Activated CD8-positive, alpha-beta memory T cell treated with anti-CD3 and anti-CD28 coated beads, Interleukin-2, amount 50 U/mL, for 4 hours (primary cell): ENCODE results near the gene RASA3.
A peak's percentile ranks its signal among the peaks of the same experiment; 100 is the strongest.
"Not testable (repeated sequence)": the region's sequence is repeated elsewhere in the genome, so short reads cannot be mapped to it uniquely, and the experiment has no call there.

Experiments used
- DNase-seq: peaks from one replicate; pipeline ENCODE4 v3.0.0-alpha.2; 2020

RASA3 gene

DNA sequence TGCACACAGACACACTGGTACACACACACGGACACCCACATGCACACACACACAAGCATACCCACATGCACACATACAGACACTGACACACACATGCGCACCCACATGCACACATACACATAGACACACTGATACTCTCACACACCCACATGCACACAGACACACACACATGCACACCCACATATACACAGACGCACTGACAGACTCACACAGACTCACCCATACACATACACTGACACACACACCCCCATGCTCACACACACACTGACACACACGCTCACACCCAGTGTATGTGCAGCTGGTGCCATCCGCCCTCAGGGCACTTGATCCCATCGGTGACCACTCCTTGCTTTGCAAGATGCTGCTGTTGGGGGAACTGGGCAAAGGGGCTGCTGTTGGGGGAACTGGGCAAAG is 9.7 kb upstream of the RASA3 start:
- DNase-seq: no peak

DNA sequence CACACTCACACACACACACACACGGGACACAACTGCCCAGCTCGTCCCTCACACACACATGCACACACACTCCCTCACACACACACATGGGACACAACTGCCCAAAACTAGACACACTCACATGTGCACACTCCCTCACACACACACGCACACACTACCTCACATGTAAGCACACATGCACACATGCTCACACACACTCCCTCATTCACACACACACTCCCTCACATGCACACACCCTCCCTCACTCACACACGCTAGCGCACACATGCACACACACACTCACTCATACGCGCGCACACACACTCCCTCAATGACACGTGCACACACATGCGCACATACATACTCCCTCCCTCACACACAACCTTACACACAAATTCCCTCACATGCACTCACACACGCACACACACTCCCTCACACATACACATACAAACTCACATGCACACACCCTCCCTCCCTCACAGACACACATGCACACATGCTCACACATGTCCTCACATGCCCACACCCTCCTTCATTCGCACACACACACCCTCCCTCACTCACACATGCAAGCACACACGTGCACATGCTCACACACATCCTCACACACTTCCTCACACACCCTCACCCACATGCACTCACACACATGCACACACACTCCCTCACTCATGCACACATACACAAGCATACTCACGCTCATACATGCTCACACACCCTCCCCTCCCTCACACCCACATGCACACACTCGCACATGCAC is 9.0 kb upstream of the RASA3 start:
- no peak for DNase-seq

DNA sequence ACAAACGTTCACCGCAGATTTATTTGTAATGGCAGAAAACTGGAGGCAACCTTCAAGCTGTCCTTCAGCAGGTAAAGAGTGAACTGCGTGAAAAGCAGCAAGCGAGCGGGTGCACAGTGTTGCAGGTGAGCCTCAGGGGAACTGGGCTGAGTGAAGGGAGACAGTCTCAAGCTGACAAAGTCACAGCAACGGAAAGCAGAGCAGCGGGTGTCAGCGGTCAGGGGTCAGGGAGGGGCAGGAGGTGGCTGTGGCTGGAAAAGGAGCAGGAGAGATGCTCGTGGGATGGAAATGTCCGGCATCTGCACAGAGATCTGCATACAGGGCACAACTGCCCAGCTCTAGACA is 8.5 kb upstream of the RASA3 start:
- DNase-seq: no peak

DNA sequence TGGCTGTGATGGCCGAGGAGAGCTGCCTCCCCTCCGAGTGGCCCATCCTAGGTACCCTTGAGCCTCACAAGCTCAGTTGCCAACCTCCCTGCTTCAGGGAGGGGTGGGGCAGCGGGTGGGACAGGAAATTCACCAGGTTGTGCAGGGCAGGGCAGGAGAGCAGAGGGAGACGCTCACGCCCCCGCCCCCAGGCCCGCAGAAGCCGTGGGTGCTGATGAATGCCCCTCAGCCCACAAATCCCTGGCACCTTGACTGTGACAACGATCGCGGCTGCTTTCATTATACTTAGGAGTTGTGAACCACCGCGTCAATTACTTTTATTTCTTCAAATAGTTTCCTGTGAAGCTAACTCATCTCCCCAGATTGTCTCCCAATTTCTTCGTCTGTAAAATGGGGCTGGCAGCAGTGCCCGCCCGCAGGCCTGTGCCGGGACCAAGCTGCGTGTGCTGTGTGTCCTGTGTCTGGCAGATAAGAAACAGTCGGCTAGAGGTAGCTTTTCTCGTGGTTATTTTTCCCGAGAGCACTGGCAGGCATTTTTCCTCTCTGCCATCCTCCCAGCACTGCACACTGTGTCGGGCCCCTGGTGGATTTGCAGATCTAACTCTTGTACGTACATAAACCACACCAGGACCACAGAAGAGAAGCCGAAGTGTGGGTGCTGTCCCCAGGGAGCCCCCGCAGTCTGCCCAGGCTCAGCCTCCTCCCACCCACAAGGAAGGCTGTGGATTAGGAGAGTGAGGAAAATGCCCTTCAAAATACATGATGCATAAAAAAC is 7.9 kb upstream of the RASA3 start:
- DNase-seq: no peak

DNA sequence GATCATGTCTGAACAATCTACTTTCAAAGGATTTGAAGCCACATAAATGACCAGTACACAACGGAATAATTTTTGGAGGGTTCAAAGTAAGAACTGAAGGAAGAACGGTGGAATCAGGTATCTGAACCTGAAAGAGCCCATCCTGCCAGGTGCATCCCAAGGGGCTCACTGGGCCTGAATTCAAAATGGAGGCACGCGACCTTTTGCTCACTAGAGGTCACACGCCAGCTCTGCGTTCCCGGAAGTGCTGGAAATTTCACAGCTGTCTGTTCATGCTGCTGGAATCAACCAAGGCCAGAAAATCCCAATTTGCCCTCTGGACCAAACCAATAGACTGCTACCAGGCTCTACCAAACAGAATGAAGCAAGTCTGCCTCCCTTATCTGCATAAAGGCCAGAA is 4.2 kb upstream of the RASA3 start:
- DNase-seq: no peak

DNA sequence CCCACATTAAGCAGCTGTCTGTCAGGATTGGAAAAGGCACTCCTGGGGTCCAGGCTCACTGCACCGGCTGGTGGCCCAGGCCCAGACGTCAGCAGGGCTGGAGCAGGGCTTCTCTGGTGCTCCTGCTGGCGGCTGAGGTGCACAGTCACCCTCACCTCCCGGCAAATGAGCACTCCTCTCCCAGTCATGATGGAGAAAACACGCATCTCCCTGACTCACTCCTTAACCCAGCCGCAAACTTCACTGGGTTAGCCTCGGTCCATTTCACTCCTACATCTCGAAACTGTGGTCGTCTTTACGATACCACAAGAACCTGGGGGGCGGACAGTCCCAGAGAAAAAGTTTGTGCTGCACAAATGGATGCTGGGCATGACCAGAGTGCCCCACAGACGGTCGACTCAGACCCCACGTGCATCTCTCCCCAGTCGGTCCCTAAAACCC is 3.3 kb upstream of the RASA3 start:
- no peak for DNase-seq

DNA sequence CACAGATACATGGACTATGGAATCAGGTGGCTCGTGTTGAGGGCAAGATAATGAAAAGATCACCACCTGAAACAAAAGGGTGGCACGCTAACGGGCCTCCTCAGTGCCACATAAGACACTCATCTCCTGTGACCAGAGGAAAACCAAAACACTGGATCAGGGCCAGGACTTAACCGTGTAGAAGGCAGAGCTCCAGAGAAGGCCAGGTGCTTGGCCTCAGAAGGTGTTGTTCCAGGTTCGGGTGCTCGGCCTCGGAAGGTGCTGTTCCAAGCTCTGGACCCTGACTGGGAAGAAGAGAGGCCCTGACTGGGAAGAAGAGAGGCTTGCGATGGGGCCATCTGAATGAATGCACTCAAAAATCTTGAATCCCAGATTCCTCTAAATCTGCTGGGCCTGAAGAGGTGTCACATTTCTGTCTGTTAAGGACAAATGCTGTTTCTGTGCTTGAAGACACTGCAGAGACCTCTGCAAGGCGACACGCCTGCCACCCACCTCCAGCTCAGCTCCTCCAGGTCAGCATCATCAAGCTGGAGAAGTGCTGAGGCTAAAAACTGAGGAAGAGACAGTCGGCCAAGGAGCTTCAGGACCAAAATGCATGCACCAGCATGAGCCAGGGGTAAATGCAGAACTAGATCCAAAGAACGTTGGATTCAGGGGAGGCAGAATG is 2.7 kb upstream of the RASA3 start:
- DNase-seq: no peak

DNA sequence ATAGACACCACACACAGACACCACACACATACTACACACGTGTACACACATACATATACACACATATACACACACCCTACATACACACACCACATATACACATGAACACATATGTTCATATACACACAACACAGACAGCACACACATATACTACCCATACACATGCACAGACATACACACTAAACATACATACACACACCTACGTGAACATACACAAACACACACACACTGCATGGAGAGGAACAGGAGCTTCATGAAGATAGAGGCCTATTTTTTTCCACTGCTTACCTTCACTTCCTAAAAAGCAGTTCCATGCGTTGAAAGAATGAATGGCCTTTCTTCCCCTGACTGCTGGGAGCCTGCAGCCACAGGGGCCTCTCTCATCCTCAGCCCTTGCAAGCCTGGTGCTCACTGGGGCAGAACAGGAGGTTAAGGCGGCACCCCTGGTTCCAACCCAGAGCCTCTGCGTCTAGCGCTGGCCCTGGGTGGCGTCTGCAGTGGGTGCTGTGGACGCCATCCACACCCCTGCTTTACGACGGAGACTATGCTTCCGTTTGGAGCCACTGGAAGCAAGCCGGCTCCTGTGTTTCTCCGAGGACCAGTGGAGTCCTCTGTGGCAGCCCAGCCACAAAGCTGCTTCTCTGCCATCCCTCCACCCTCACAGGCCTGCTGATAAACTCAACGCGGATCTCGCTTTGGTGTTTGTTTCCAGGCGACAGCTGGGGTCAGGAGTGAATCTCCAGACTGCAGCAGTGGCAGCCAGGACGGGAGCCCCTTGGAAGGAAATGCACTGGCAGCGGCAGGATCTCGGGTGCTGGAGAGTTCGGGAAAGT is 1.9 kb upstream of the RASA3 start:
- DNase-seq: no peak

DNA sequence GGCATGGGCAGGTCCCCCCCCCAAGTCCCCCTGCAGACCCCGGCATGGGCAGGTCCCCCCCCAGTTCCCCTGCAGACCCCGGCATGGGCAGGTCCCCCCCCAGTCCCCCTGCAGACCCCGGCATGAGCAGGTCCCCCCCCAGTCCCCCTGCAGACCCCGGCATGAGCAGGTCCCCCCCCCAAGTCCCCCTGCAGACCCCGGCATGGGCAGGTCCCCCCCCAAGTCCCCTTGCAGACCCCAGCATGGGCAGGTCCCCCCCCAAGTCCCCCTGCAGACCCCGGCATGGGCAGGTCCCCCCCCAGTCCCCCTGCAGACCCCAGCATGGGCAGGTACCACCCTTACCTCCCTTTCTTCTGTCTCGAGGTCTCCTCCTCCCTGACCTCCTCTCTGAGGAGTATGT is 1.1 kb upstream of the RASA3 start:
- DNase-seq: not testable (repeated sequence)

DNA sequence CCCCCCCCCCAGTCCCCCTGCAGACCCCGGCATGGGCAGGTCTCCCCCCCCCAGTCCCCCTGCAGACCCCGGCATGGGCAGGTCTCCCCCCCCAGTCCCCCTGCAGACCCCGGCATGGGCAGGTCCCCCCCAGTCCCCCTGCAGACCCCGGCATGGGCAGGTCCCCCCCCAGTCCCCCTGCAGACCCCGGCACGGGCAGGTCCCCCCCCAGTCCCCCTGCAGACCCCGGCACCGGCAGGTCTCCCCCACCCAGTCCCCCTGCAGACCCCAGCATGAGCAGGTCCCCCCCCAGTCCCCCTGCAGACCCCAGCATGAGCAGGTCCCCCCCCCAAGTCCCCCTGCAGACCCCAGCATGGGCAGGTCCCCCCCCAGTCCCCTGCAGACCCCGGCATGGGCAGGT is 703 bp upstream of the RASA3 start:
- not testable (repeated sequence) for DNase-seq

DNA sequence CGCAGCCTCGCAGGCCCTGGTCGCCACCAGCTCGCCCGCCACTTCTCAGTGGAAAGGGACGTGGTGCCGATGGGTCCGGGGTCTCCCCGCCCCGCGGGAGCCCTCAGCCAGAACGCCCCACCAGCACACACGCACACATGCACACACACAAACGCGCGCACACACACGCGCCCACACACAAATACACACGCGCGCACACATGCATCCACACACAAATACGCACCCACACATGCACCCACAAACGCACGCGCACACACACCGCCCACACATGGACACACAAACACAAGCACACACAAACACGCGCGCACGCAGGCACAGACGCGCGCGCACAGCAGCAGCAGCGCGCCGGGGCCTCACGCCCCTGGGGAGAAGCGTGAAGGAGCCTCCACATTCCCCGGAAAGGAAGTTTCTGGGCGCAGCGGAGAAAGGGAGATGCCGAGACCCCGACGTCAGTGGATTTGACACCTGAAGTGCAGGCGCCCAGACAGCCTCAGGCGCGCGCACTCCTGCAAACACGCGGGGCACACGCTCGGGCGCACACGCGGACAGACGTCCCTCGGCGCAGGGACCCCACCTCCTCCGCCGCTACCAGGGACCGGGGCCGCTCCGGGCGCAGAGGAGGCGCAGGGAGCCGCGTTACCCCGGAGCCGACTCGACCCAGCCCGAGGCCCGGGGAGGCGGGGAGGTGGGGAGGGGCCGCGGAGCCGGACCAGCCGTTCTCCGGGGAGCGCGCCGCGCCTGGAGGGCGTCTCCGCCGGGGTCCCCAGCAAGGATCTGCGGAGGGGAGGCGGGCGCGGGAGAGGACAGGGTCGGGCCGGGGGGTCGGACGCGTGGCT is 622 bp downstream of the RASA3 start:
- DNase-seq: peak; percentile 50

DNA sequence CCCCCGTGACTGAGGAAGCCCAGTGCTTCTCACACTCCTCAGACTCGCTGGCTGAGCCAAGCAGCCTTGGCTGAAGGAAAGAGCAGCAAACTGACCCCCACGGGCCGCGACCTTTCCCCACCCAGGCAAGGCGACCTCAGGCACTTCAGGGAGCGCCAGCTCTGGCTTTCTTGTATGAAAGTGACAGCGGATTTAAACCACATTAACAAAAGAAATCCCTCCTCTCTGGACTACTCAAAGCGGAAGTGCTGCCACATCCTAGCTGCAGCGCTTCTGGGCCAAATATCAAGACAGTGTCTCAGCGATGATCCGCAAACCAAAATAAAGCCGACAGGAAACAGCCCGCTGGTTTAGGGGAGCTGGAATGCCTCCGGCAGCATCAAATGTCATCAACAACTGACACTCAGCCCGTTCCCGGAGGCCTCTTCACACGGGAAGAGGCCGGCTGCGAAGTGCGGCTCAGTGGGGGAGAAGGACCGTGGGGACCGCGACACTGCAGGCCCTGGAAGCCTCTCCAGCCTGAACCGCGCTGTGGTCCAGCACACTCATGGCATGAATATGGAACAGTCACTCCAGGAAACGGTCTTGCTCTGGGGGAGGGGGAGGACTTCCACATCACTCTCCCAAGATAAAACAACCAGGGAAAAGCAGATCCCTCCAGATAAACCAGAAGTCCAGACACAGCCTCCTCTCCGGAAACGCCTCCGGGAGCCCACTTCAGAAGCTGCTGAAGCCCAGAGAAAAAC is 1.4 kb downstream of the RASA3 start:
- DNase-seq: peak; percentile 55

DNA sequence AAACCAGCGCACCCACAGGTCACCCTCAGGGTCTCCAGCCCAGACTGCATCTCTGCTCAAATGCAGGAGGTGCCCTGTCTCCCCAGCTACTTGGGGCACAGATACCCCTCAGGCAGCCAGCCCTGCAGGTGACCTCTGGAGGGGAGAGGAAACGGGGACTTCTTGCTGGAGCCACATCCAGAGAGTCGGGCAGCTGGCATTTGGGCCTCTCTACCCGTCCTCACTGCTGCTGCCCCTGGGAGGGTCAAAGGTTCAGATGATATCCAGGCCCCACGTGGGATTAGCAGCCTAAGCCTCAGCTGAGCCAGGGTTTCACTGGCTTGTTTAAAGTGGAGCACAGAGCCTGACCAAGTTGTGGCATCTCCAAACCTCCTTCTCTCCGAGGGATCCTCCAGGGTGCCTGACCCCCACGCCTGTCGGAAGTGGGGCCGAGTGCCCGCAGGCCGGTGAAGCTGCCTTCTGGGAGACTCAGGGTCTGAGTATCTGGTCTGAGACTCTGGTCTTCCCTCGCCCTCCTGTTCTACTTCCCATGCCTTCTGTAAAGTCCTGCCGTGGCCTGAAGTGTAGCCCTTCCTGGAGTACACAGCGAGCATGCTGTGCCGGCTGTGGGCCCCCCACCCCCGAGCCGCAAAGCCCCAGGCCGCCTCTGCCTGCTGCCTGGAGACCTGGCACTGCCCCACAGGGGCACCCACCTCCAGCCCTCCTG is 2.1 kb downstream of the RASA3 start:
- DNase-seq: no peak

DNA sequence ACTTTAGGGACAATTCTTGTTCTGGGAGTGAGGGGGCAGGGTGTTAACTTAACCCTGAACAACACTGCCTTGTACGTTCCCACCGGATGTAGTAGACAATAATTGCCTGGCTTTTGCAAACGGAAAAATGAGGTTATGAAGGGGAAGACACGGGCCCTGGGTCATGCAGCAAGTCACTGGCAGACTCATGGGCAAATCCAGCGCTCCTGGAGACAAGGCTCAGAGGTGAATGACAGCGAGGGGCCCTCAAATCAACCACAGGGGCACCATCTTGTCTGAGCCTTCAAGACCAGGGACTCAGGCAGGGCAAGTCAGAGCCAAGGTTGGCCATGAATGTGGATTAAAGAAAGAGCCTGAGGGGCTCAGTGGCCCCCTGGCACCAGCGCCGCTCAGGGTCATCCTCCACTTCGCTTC is 2.8 kb downstream of the RASA3 start:
- no peak for DNase-seq

DNA sequence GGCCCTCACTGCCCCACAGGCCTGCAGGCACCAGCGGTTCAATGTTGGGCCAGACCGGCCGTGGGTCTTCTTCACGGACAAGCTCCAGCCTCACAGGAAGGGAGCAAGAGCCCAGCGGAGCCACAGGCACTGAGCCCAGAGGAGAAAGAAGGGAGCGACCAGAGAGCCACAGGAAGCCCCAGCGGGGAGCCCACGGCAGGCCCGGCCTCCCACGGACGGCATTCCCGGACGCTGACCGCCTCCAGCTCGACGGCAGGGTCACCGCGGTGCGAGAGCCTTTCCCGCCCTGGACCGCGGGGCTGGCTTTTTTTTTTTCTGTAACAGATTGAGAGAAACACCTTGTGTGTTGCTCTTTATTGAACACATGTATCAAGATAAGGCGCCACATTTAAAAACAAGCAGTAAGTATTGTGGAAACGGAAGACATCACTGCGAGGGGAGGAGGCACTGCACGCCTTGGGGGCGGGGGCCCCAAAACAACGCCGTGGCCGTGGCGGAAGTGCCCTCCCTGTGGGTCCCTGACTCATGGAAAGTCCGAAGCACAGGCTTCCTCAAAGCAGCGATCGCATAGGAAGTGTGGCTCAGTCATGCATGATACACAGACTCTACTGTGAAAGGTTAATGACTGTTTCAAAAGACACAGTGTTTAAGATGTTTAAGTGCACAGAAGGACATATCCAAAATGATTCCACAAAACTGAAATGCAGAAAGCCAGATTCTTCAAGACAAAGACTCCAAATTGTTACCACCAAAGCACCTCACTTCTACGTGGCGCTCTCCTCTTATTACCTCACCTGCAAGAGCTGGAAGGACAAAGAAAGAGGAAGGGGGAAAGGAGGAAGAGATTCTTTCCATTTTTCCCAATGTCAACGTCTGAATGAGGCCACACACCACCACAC is 3.5 kb downstream of the RASA3 start:
- peak; percentile 94 for DNase-seq

DNA sequence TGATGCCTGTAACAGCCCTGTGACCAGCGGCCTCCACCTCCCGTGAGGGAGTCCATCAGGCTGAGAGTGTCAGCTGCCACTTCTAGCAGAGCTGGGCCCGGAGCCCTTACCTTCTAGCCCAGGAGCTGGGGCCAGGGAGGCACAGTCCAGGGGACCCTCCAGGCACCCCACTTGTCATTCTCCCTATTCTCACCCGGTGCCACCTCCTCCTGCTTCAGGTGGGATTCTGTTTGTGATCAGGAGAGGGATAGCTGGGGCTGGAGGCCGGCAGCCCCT is 4.1 kb downstream of the RASA3 start:
- DNase-seq: no peak

DNA sequence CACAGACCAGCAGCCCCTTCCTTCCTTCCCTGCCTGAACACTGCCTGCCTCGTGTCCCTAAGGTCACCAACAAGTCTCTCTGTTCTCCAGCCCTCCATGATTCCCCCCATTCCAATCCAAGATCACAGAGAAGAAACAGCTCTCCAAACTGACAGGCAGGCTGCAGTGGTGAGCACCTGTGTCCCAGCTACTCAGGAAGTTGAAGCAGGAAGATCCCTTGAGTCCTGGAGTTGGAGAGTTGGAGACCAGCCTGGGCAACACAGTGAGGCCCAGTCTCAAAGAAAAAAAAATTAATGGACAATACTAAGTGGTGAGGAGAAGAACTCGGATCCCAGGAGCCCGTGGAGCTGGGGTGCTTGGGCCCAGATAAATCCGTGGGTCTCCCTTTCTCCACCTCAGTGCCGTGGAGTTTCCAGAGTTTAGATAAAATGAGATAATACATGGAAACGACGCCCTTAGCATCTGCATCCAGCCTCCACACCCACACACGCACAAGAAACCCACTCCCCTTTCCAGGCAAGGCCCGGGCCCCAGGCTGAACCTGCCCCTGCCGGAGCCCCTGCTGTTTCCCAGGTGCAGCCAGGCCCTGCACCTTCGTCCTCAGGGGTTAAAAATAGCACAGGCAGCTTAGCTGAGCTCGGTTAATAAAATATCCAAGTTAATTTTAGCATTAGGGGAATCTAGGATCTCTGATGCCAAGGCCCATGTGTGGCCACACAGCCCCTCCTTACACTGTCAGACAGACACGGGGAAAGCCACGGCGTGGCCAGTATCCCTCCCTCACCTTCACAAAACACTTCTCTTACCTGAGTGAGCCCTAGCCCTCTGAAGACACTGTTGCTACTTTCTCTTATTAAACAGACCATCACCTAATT is 4.7 kb downstream of the RASA3 start:
- DNase-seq: no peak

DNA sequence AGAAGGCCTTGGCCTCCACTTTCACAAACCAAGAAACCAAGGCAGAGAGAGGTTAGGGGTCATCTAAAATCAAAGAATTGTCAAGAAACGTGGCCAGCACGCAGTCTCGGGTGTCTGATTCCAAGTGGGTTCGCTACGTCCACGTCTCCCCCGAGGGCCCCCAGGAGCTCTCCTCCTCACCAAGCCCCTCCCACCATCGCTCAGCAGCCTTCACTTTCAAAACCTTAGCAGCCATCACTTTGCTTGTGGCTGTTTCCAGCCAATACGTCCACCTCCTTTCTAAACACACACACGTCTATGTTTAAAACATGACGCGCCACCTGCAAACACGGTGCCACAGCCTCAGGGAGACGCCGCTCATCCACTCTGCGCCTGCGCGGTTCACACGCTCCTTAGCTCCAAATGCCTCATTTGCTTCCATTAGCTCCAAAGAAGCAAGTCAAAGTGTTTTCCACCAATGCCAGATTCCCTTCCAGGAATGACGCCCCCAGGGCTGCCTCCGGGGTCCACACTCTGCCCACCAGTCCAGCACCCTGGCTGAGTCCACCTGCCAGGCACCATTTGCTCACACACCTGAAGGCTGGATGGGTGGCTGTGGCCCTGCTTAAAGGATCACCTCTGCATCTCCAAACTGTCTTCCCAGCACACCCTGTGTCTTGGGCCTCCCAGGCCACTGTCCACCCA is 5.5 kb downstream of the RASA3 start:
- DNase-seq: no peak
